Stimulated activated CD8-positive, alpha-beta memory T cell treated with anti-CD3 and anti-CD28 coated beads, Interleukin-7, amount 100 ng/mL, for 24 hours (primary cell): ENCODE measurements around the gene C16orf78.

Experiments
- DNase-seq: peaks from one replicate; pipeline ENCODE4 v3.0.0-alpha.2; 2020; ENCODE audit warnings: low read depth

C16orf78 gene, protein sequence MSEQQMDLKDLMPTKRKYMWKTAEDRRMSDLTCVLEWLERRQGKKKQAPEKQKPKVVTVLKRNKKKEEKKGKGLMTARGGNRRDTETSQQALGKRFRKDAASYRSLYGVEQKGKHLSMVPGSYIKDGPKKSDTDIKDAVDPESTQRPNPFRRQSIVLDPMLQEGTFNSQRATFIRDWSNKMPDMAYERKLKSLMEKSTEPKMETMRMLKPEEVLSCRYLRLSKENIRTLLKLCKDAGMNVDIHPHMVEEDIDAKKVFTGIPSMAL

DNA sequence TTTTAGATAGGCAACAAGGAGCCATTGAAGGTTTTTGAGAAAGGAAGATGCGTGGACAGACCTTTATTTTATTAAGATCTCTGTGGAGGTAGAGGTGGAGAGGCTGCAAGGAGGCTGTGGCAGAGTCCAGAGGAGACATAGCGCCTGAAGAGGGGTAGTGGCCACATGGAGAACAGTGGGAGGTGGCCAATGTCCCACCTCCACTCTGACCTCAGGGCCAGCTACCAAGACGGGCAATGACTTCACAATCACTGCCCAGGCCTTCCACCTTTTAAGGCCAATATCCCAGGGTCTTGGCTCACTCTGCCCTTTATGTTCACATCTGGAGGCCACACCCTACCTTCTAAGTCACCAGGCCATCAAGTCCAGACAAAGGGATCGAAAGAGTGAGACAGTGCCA, at the start of gene C16orf78:
Gene C16orf78 (plus strand): TSS at position 301 of the 400 bp plus-strand sequence. CDS start 136 bp downstream, outside the sequence.
- DNase-seq: no peak

DNA sequence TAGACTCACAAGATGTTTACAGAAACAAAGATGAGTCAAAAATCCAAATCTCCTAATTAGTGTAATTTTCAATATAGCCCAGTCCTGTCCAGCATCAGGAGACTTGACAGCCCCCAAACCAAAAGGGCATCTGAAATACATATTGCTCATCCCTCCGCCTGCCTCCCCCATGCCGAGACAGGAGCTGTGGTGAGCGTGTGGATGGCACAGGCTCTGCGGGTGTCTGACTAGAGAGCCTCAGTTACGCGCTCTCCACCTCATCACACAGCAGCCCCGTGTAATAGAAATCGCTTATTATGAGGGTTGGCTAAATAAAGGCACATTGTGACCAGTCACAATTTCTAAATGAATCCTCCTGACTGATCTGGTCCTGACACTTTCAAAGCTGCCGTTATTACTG, 48.9 kb upstream of the C16orf78 start:
- DNase-seq: no peak

DNA sequence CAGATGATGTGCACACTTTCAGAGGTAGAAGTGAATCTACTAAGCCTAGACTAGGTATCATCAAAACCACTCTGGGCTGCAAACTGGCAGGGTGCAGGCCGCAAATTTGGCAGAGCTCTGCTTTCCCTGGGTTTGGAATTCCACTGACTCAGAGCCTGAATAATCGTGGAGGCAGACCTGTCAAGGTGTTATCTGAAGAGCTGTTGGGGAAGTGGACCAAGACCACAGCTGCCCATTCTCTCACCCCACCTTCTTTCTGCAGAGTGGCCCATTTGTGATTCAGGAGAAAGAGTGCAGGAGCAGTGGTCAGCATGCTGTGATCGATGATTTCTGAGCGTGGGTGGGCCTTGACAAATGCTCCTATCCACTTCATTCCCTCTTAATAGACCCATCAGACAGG, 46.1 kb upstream of the C16orf78 start:
- no peak for DNase-seq

DNA sequence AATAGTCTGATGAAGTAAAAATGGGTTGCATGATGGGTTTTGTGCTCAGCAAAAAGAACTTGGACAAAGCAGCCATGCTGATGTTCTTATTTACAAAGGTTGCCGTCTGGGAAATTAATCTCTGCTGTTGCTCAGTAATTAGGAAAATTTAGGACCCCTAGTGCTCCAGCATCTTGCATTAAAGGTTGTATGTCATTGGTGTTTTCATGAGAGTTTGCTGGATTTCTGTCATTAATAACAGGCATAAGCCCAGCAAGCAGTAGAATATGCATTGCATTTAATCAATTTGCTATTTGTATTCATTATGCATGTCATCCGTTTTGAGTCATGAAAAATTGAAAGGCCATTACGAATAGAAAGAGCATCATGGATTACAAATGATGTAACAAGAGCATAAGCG, 45.3 kb upstream of the C16orf78 start:
- DNase-seq: no peak

DNA sequence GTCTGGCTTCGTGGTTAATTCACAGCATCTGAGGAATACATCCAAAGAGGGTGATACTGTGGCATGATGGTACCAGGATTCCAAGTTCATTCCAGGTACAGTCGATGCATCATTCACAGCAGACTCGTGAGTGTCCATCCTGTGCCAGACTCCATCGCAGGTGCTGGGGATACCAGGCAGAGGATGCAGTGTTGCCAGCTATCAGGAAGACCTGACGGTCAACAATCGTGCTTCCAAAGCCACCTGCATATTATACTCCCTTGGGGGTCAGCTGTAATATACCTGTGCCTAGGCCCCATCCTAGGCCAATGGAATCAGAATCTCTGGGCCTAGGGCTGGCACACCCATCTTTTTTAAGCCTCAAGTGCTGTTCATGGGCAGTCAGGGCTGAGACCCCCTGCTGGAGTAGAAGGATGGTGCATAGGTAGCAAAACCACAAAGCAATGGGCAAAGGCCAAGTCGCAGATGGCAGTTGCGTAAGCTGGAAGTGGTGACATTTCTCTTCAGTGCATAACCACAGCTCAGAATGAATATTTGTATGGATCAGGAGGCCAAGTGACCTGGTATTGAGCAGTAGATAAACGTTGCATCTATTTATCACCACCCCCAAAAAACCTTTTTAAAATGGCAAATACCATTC, 42.9 kb upstream of the C16orf78 start:
- DNase-seq: no peak

DNA sequence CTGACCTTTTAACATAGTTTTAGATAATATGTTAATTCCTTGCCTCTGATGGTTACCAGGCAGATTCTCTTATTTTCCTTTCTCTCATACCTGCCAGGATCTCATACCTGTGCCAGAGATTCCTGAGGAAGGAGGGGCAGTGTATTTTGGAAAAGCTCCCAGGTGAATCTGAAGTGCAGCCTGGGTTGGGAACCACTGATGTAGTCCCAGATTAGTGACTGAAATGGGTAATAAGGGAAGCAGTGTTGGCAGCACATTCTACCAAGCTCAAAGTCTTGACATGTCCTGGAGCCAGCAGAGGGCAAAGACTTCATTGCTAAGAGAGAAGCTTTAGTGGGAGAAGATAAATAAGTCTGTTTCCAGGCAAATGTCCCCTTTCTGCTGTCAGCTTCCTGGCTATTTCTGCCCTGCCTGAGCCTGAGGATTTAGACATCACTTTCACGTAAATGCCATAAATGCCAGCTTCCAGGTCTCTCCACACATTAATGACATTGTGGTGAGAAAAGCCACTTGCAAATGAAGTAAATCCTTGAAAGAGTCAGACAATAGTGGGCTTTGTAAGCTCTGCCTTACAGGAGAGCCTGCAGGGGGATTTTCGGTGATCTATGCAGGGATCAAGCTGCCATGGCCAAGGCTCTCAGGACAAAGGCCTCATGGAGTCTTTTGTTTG, 40.9 kb upstream of the C16orf78 start:
- DNase-seq: no peak

DNA sequence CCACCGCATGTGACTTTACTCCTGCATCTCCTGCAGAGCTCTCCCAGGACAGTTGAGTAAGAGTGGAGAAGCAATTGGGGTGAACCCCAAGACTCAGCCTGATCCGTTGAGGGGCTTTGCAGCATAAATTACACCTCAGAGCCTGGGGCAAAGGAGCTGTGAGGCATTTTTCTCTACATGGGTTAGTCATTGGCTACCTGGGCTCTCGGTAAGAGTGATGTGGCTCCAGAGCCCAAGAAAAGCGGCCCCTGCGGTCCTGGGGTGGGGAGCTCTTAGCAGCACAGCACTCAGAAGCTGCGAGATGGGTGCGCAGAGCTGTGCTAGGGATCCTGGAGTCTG, 40.4 kb upstream of the C16orf78 start:
- no peak for DNase-seq

DNA sequence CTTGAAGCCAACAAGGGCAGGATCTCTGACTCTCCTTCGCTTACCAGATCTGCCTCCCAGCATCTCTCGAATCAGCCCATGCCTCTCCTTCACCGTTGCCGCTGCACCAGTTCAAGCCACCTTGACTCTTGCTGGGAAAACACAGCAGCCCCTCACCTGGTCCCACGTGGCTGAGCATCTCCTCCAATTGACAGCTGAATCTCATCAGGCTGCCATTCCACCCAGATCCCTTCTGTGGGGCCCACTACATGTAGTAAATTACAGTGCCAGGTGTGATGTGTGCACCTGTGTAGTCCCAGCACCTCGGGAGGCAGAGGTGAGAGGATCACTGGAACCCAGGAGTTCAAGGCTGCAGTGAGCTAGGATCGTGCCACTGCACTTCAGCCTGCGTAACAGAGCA, 37.8 kb upstream of the C16orf78 start:
- no peak for DNase-seq

DNA sequence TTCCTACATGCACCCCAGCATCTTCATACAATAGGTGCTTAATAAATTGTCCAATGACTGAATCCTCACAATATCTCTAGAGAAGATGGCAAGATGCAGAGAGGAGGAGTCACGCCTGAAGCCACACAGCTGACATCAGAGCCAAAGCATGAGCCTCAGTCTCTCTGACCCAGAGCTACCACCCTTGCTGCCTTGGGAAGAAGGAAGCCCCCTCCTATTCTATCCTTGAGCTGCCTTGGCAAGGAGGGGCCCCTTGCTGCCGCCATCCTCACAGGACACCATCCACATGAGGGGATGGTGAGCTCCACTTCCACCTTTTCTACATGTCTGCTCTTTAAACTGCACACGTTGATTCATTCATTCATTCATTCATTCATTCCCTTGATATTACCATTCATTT, 37.0 kb upstream of the C16orf78 start:
- no peak for DNase-seq

DNA sequence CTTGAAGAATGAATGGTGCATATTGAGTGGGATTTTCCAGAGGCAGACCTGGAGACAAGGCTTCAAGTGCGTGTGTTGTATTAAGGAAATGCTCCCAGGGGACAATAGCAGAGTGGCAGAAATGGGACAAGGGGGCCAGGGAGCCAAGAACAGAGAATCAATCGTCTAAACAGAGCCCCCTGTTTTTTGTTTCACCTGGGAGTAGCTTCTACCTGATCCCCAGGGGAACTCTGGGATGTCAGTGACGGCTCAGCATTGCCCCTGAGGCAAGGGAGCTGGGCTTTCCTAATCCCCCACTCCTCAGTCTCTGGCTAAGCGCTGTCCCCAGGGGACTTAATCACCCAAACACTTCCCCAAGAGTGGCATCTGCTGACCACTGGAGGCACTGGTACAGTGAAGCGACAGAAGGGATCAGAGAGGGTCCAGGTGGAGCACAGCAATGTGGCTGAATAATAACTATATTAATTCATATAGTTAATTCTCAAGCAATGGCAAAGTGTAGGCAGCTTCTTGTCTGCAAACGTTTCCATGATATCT, 35.7 kb upstream of the C16orf78 start:
- DNase-seq: no peak

DNA sequence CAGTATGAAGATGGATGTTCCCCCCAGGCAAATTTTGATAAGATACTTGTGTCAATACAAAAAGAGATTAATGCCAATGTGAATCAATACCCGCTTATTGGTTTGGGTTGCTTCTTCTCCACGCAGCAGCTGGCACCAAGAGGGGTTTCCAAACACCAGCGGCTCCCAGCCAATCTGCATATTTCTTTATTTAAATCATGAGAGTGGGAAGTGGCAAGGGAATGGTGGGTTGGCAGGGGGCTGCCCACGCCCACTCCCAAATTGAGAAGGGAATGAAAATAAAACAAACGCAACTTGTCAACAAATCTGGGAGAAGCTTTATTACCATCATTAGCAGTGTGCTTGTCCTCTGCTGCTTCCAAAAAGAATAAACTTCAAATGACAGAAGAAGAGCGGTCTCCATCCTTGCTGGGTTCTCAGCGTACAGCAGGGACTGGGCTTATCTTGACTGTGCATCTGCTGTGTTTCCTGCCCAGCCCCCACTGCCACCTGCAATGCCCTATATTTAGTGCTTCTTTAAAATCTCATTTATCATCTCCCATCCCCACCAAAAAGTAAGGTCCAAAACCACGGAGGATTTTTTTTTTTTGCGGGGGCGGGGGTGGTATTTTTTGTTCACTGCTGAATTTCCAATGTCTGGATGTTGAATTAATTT, 34.9 kb upstream of the C16orf78 start:
- DNase-seq: no peak

DNA sequence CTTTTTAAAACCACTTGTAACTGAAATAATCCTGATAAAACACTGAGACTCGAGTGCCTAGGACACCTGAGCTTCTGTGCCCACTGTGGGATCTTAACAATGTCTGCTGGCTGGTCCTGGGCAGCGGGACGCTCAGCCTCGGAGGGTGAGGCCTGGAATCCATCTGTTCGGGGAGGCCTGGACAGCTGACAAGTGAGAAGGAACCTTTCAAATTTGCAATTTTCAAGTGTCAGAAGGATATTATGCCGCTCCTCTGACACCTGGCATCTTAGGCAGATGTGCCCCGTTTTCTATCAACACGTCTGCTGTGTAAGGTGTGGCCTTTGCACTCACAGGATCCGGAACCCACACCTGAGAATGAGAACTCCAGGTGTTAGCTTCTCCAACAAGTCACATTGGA, 33.1 kb upstream of the C16orf78 start:
- no peak for DNase-seq

DNA sequence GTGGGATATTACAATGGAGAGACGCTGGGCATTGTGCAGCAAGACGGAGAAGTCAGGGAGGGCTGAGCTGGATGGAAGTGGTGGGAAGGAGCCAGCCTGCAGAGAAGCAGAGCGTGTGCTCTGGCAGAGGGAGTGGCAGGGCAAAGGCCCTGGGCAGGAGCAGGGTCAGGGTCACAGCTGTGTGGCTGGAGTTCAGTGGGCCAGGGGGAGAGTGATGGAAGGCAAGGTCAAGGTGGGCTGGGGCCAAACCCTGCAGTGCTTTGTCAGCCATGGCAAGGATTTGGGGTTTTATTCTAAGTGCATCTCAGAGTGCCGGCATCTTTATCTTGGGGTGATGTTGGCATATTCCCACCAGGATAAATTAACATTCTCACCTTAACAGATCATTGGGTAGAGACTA, 31.9 kb upstream of the C16orf78 start:
- no peak for DNase-seq

DNA sequence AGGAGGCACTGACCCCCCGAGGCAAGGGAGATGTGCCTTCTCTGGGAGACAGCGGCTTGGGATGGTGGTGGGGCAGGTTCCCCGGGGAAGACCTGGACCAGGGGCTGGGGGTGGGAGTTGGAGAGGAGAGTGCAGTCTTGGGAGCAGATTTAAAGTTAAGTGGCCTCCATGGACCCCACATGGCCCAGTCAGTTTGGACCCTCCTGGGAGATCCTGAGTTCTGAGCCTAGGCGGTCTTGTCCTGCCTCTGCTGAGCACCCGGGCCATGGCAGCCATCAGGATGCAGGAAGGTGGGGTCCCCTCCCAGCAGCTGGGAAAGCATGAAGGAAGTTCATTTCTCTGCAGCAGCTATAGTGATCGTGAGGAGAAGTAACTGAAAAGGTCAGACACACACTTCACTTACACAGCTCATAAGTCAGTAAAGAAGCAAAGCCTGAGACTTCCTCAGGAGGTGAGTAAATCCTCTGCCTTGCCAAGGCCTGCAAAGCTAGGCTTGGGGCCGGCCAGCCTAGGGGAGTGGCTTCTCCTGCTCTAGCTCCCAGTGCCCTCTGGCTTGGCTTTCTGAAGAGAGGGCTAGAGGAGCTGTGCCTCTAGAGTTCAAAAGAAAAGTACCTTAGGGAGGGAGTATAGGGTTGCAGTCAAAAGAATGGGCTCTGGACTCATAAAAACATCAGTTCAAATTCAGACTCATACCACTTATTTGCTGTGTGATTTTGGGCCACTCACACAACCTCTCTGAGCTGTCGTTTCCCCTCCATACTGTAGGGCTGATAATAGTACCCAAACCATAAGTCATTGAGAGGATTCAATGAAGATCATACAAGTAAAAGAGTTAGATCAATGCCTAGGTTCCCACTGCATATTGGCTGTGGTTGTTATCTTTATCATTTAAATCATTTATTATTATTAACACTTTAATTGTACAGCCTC, 31.0 kb upstream of the C16orf78 start:
- no peak for DNase-seq

DNA sequence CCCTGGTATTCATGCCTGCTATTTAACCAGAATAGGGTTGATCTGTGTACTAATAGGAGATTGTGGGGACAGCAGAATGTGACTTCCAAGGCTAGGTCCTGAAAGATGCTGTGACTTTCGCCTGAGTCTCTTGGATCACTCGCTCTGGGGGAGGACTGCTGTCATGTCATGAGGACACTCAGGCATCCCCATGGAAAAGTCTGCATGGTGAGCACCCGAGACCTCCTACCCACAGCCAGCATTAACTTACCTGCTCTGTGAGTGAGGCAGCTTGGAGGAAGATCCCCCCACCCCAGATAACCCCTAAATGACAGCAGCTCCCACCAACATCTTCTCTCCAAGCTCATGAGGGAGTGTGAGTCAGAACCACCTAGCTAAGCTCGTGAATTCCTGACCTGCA, 30.3 kb upstream of the C16orf78 start:
- no peak for DNase-seq

DNA sequence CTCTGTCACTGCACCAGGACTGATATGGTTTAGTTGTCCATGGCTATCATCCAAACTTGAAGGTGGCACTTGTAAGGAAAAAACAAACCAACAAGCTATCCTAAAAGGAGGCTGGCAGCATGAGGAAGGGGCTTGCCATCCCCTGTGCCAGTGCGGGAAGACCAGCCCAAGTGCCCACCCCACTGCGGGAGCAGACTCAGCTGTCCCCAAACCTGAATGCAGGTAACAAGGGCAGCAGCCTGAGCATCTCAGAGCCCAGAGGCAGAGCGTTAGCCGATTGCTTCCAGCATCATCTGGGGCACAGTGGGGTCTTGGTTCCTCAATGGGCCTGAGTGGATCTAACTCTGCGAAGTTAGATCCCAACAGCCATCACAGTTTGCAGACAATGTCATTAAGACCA, 29.2 kb upstream of the C16orf78 start:
- no peak for DNase-seq

DNA sequence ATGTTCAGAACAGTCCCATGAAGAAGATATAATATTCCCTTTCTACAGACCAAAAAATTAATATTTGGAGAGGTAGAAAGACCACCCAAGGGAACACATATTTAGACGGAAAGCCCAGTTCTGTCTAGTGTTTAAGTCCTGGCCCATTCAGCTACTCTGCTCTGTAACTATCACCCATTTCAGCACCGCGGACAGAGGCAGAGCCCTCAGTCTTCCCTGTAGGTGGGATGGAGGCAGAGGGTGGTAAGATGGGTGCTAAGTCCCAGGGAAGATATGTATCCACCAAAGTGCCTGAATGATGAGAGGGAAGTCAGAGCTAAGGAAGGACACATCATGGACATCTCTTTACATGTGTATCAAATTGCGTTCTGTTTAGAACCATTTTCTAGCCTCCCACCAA, 27.8 kb upstream of the C16orf78 start:
- DNase-seq: no peak

DNA sequence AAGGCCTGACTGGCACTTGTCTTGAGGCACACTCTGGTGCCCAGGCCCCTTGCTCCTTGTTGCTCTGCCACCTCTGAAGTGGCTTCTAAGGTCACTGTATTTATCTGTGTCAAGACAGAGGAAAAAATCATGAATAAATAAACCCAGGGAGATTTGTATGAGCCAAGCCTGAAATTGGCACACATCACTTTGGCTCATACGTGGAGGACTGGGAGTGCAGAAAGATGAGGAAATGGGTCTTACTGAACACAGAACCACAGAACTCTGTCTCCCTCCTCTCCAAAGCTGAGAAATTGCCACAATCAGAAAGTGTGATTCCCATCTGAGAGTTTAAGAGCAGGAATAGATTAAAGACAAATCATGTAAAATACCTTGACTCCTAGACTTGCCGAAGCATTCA, 27.1 kb upstream of the C16orf78 start:
- no peak for DNase-seq

DNA sequence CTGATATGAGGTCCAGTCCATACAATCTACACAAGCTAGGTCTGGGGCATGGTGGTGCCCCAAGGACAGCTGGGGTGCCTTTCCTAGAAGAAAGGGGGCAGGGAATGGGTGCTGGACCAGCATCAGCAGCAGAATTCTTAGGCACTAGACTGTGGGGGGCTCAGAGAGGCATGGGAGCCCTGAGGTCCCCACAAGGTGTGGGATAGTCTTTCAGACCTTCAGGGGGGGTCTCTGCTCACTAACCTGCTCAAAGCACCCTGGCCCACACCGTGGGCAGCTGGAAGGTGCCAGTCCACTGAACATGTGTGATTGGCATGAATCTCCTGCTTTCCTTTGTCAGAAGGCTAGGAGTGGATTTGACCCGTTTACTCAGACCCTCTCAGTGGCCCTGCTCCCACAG, 26.1 kb upstream of the C16orf78 start:
- no peak for DNase-seq

DNA sequence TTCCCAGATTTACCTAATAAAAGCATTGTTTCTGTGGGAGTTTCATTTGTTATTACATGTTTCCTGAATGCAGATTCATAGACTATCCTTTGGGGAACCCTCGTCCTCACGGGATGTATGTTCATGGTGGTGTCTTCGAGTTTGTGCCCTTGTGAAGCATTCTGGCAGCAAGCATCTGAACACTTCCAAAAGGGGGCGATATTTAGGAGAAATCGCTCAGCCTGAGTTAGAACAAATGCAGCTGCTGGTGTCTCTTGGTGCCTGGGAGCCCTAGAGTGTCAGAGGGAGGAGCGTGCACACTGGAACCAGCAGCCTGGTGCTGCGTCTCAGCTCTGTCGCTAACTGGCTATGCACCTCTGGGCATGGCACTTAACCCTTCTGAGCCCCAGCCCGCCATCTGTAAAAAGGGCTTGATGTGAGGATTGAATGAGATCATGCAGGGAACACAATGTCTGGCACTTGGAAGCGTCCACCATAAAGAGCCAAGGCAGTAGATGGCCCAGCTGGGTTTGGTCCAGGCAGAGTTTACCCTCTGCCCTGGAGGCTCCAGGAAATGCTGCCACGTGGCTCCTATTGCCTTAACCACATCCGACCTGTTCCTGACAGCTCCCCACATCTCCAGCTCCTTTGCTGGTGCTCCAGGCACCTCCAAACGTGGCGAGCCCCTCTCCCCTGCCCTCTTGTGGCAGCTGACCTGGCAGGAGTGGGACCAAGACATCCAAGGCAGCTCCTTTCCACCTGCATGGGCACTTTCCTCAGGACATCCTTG, 25.0 kb upstream of the C16orf78 start:
- DNase-seq: no peak
